Regular cardiac myocyte (primary cell): Measurements from ENCODE around the gene CALHM1. TPM values are rescaled to one million over a fixed set of nuclear protein-coding genes. Genes with fewer than 3 reads are reported as not detected.

Experiments used
- total RNA-seq: library from RNA; depleted of rRNA; stranded (reverse); fragments of >200 nt; gene quantifications from 2 replicates; pipeline ENCODE4 v1.2.3, GENCODE V29; 2014

The CALHM1 gene, protein sequence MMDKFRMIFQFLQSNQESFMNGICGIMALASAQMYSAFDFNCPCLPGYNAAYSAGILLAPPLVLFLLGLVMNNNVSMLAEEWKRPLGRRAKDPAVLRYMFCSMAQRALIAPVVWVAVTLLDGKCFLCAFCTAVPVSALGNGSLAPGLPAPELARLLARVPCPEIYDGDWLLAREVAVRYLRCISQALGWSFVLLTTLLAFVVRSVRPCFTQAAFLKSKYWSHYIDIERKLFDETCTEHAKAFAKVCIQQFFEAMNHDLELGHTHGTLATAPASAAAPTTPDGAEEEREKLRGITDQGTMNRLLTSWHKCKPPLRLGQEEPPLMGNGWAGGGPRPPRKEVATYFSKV
- not detected in 2 replicates for total RNA-seq

DNA sequence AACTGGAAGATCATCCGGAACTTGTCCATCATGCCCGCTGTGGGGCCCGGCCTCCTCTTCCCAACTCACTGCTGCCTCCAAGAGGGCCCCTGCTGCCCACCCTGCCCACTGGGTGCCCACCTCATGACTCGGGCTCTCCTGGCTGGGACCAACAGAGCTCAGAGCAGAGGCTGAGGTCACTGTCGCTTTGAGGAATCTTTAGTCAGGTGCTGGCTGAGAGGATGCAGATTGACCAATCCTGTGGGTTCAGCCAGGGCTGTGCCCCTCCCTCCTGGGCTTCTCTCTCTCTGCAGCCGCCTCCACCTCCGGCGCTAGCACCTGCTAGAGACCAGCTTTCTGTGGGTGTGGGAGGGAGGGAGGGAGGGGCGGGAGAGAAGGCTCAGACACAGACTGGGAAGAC is at the start of gene CALHM1:
TSS of gene CALHM1 (minus strand) at position 181 of the 400 bp plus-strand sequence. CDS start at position 32, 149 bp downstream.

DNA sequence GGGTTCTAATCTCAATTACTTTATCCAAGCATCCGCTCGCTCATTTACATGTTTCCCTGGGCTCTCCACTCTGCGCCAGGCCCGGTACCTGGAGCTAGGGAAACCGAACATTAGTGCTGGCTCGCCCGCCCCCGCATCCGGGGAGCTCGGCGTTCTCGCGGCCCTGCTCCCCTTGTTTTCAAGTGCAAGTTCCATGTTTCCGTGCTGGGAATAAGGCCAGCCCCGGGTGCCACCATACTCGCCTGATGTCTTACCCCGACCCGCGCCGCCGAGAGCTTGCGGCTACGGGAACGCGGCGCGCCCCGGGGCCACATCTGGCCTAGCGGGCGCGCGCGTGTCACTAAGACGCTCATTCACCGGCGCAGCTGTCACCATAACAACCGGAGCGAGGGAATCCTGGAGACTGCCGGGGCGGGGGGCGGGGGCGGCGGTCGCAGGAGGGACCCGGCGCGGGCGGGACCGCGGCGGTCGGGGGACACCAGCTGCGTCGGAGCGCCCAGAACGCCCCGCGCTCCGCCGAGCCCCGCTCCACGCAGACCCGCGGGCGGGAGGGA is 34.7 kb upstream of the CALHM1 start, which contains the start of gene NEURL1:
TSS of gene NEURL1 (plus strand) at position 344 of the 554 bp plus-strand sequence. CDS start 683 bp downstream, outside the sequence.

DNA sequence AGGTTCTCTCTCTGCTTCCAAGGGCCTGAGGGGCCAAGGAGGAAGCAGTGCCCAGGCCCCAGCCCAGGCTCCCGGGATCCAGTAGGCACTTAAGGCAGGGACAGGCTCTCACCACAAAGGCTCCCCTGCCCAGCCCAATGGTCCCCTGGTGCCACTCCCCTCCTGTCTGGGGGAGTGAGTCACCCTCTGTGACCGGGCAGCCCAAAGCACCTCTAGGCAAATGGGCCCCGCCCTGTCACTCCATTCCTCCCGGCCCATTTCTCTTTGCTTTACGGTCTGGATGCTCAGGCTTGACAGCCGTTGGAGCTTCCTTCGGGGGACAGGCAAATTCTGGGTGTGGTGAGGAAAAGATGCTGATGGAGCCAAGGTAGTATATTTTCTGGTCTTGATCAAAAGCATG is 20.4 kb upstream of the CALHM1 start, which contains the start of gene CALHM3:
TSS of gene CALHM3 (minus strand) at position 106 of the 400 bp plus-strand sequence. CDS start 208 bp downstream, outside the sequence.

DNA sequence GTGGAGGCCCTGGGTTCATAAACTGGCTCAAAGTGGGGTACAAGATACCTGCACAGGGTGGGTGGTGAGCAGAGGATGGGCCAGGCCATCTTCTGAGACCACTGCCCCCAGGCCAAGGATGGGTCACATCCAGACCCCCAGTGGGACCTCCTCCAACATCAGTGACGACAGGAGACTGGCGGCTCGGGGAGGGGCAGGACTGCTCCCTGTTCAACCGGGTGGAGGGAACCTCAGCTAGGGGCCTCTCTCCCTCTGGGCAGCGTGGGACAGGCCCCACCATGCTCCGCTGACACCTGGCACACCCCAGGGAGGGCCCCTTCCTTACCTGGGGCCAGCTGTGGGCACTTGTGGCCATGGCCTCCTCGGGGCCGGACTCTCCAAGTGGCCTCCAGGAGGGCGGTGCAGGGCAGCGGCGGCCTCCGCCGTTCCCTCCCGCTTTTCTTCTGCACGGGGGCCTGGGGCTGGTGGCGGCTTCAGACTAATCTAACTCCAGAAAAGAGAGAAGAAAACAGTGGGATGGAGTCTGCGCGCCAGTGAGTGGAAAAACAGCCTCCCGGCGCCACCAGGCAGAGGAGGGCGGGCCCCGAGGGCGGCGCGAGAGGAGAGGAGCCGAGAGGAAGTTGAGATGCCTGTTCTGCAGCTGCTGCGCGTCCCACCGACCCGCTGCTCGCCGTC is 6.7 kb downstream of the CALHM1 start, which contains the start of gene CALHM2:
TSS of gene CALHM2 (minus strand) at position 540 of the 675 bp plus-strand sequence. CDS start 2,429 bp downstream, outside the sequence.

Other genes starting within 250 kb of the CALHM1 start
- under 0.01 and 0.19 TPM in 2 replicates for gene RPEL1, start 213.0 kb downstream of the CALHM1 start, total RNA-seq
- gene INA, start 181.8 kb downstream of the CALHM1 start, total RNA-seq: 1.1 and 1.2 TPM in 2 replicates
- 14.1 and 14.2 TPM in 2 replicates for gene PCGF6, start 107.8 kb downstream of the CALHM1 start, total RNA-seq
- gene TAF5, start 90.9 kb downstream of the CALHM1 start, total RNA-seq: 4.2 and 7.5 TPM in 2 replicates
- 254 and 289 TPM in 2 replicates for gene ATP5MK, start 62.4 kb downstream of the CALHM1 start, total RNA-seq
- 30.2 and 53.7 TPM in 2 replicates for gene PDCD11, start 62.3 kb downstream of the CALHM1 start, total RNA-seq
- 15.0 and 16.1 TPM in 2 replicates for gene CALHM2, start 6.5 kb downstream of the CALHM1 start, total RNA-seq
- gene CALHM3, start 20.3 kb upstream of the CALHM1 start, total RNA-seq: not detected in 2 replicates
- under 0.01 TPM in 2 replicates for gene NEURL1, start 34.8 kb upstream of the CALHM1 start, total RNA-seq